Spinal cord (tissue), 10 donors: ENCODE results near the gene PPP3CA. TPM values are rescaled to one million over a fixed set of nuclear protein-coding genes. Genes with fewer than 3 reads are reported as not detected.

Experiments
- DNase-seq, 6 donors: peaks; one replicate each; pipeline versions ENCODE4 v3.0.0 to v3.0.0-alpha.2; 2013 to 2015; ENCODE audit warnings: low spot score in 6 of 6, low read depth in 4 of 6
- H3K27ac ChIP-seq: one replicate; pipeline ENCODE4 v1.5.1; 2013; ENCODE audit warnings: low read depth, low read length, control low read depth
- H3K27me3 ChIP-seq: one replicate; pipeline ENCODE4 v1.6.1; 2013; ENCODE audit warnings: low read length; ENCODE audit not compliant: control insufficient read depth, insufficient read depth
- H3K36me3 ChIP-seq: one replicate; pipeline ENCODE4 v1.6.1; 2013; ENCODE audit warnings: low read length; ENCODE audit not compliant: control insufficient read depth, insufficient read depth
- H3K4me1 ChIP-seq: one replicate; pipeline ENCODE4 v1.6.1; 2013; ENCODE audit warnings: low read length; ENCODE audit not compliant: control insufficient read depth, insufficient read depth
- H3K4me3 ChIP-seq: one replicate; pipeline ENCODE4 v1.5.1; 2013; ENCODE audit warnings: low read depth, low read length, control low read depth
- H3K9me3 ChIP-seq: one replicate; pipeline ENCODE4 v1.6.1; 2013; ENCODE audit warnings: low read length; ENCODE audit not compliant: control insufficient read depth, insufficient read depth
- WGBS: methylation state at CpG from one replicate; pipeline ENCODE4 v1.1.5; 2013; ENCODE audit warnings: missing lambda C conversion rate; ENCODE audit not compliant: insufficient coverage; 5-methylcytosine and 5-hydroxymethylcytosine counted together
- polyA plus RNA-seq, 2 donors: library from polyadenylated mRNA; unstranded; fragments of 120-200 nt; gene quantifications; one replicate each; pipeline ENCODE4 v1.2.1, GENCODE V29; 2013; ENCODE audit not compliant: insufficient read length in 2 of 2
- total RNA-seq, 2 donors: library from RNA; depleted of rRNA in 1 of 2; stranded (reverse); fragments of 120-200 nt in 1 of 2; fragments of >200 nt in 1 of 2; gene quantifications; one replicate each; pipeline versions ENCODE4 v1.2.3 to v1.2.4, GENCODE V29; 2013 to 2014
- donor health status: healthy.

Gene PPP3CA
- total and polyA plus RNA-seq, 4 donors, result 43.9 to 152 (median 105) TPM

- H3K4me1 ChIP-seq, result peaks cover 6% of the 10 kb centered on the region
- peak in 2 of 6 donors; percentile 46 to 70 for DNase-seq
- WGBS, result no CpG with 5 or more reads among the region's 5 CpGs
- H3K36me3 ChIP-seq, result no peaks in the 10 kb centered on the region
- no peak overlapping the region for H3K4me3 ChIP-seq
- H3K27me3 ChIP-seq, result no peaks in the 10 kb centered on the region
- H3K27ac ChIP-seq, result no peak overlapping the region
- H3K9me3 ChIP-seq, result no peaks in the 10 kb centered on the region
These were observed 186.3 kb downstream of the PPP3CA start for GRCh38 chr4:101160792-101161592.

- WGBS, result no CpG with 5 or more reads among the region's 3 CpGs
- no peak for DNase-seq
- no peak overlapping the region for H3K4me3 ChIP-seq
These were observed 188.8 kb downstream of the PPP3CA start for GRCh38 chr4:101158507-101158906.

GRCh38 chr4:101158134-101158482, 189.2 kb downstream of the PPP3CA start:
- Histone ChIP-seq H3K4me1 (peaks cover 6% of the 10 kb centered on the region), H3K4me3 (no peak overlapping the region), H3K9me3 (no peaks in the 10 kb centered on the region), H3K27me3 (no peaks in the 10 kb centered on the region), H3K36me3 (no peaks in the 10 kb centered on the region), H3K27ac (no peak overlapping the region)
- WGBS, result 7% methylated on average over 2 of the region's 3 CpGs
- DNase-seq, result peak in 2 of 6 donors; percentile 26 to 62

More at GRCh38 chr4:101158507-101158906, 188.8 kb downstream of the PPP3CA start:
- peaks cover 6% of the 10 kb centered on the region for H3K4me1 ChIP-seq
- no peaks in the 10 kb centered on the region for H3K36me3 ChIP-seq
- H3K9me3 ChIP-seq, result no peaks in the 10 kb centered on the region
- no peaks in the 10 kb centered on the region for H3K27me3 ChIP-seq
- H3K27ac ChIP-seq, result no peak overlapping the region

- Histone ChIP-seq H3K27ac (no peak overlapping the region), H3K9me3 (no peaks in the 10 kb centered on the region), H3K4me3 (no peak overlapping the region), H3K36me3 (no peaks in the 10 kb centered on the region), H3K27me3 (no peaks in the 10 kb centered on the region), H3K4me1 (peaks cover 6% of the 10 kb centered on the region)
- WGBS, result 89% methylated on average over 2 of the region's 5 CpGs
- DNase-seq, result no peak
These were observed 189.8 kb downstream of the PPP3CA start for GRCh38 chr4:101157415-101158133.

GRCh38 chr4:101156619-101157310, 190.6 kb downstream of the PPP3CA start:
- DNase-seq, result no peak
- H3K4me3 ChIP-seq, result no peak overlapping the region
- no peaks in the 10 kb centered on the region for H3K9me3 ChIP-seq
- 89% methylated on average over 2 of the region's 6 CpGs for WGBS
- H3K36me3 ChIP-seq, result no peaks in the 10 kb centered on the region
- H3K27me3 ChIP-seq, result no peaks in the 10 kb centered on the region
- no peak overlapping the region for H3K27ac ChIP-seq
- peaks cover 3% of the 10 kb centered on the region for H3K4me1 ChIP-seq

GRCh38 chr4:101155945-101156344, 191.4 kb downstream of the PPP3CA start:
- no CpG with 5 or more reads among the region's 1 CpG for WGBS
- Histone ChIP-seq H3K4me3 (no peak overlapping the region), H3K27me3 (no peaks in the 10 kb centered on the region), H3K4me1 (peaks cover 3% of the 10 kb centered on the region), H3K27ac (no peak overlapping the region), H3K9me3 (no peaks in the 10 kb centered on the region), H3K36me3 (no peaks in the 10 kb centered on the region)
- DNase-seq, result no peak

GRCh38 chr4:101155368-101155767, 192.0 kb downstream of the PPP3CA start:
- Histone ChIP-seq H3K27ac (no peak overlapping the region), H3K4me1 (peaks cover 3% of the 10 kb centered on the region)
- no peak for DNase-seq

GRCh38 chr4:101153653-101154052, 193.7 kb downstream of the PPP3CA start:
- H3K9me3 ChIP-seq, result no peaks in the 10 kb centered on the region
- no peak for DNase-seq
- peaks cover 3% of the 10 kb centered on the region for H3K4me1 ChIP-seq
- no peak overlapping the region for H3K4me3 ChIP-seq
- H3K36me3 ChIP-seq, result no peaks in the 10 kb centered on the region
- H3K27ac ChIP-seq, result no peak overlapping the region
- H3K27me3 ChIP-seq, result no peaks in the 10 kb centered on the region

More at GRCh38 chr4:101155368-101155767, 192.0 kb downstream of the PPP3CA start:
- H3K27me3 ChIP-seq, result no peaks in the 10 kb centered on the region
- H3K4me3 ChIP-seq, result no peak overlapping the region
- H3K36me3 ChIP-seq, result no peaks in the 10 kb centered on the region
- H3K9me3 ChIP-seq, result no peaks in the 10 kb centered on the region

- Histone ChIP-seq H3K4me3 (no peak overlapping the region), H3K27me3 (no peaks in the 10 kb centered on the region), H3K27ac (no peak overlapping the region), H3K36me3 (no peaks in the 10 kb centered on the region), H3K9me3 (no peaks in the 10 kb centered on the region), H3K4me1 (no peaks in the 10 kb centered on the region)
- DNase-seq, result no peak
- 83% methylated on average over 3 of the region's 3 CpGs for WGBS
These were observed 194.8 kb downstream of the PPP3CA start for GRCh38 chr4:101152521-101152920.
